Calu3 (cell line): ENCODE measurements around the gene DLX1. TPM values are rescaled to one million over a fixed set of nuclear protein-coding genes. Genes with fewer than 3 reads are reported as not detected.

Experiments
- BruUV-seq: library from RNA; stranded (reverse); fragments of 400-500 nt; replicated peaks from 2 replicates; lab custom pipeline; 2021; lab: Mats Ljungman, UMichigan
- CTCF ChIA-PET: fragments of 300-600 bp; sonication (Branson Sonifier 250); formaldehyde crosslinking; loops from one replicate; lab custom pipeline; 2022; ENCODE audit warnings: antibody characterized with exemption; lab: Charles Lee
- DNase-seq: peaks from one replicate; pipeline ENCODE4 v3.0.0; 2022
- H3K27ac Mint-ChIP-seq: one replicate; pipeline ENCODE4 v1.8.0; 2022; ENCODE audit warnings: mixed read lengths; ENCODE audit not compliant: unreplicated experiment
- H3K27me3 Mint-ChIP-seq: one replicate; pipeline ENCODE4 v1.8.0; 2022; ENCODE audit warnings: mixed read lengths; ENCODE audit not compliant: unreplicated experiment
- H3K36me3 Mint-ChIP-seq: one replicate; pipeline ENCODE4 v1.8.0; 2022; ENCODE audit warnings: mild to moderate bottlenecking, moderate library complexity, mixed read lengths; ENCODE audit not compliant: insufficient read depth, unreplicated experiment
- H3K4me1 Mint-ChIP-seq: one replicate; pipeline ENCODE4 v1.8.0; 2022; ENCODE audit warnings: mild to moderate bottlenecking, low read depth, mixed read lengths; ENCODE audit not compliant: unreplicated experiment
- H3K4me3 Mint-ChIP-seq: one replicate; pipeline ENCODE4 v1.8.0; 2022; ENCODE audit warnings: mild to moderate bottlenecking, low read depth, moderate library complexity, mixed read lengths; ENCODE audit not compliant: unreplicated experiment
- H3K9me3 Mint-ChIP-seq: one replicate; pipeline ENCODE4 v1.8.0; 2022; ENCODE audit warnings: low read depth, mixed read lengths; ENCODE audit not compliant: unreplicated experiment
- CTCF ChIP-seq: fragments of 200-600 bp; IDR thresholded peaks from one replicate; pipeline ENCODE4 v1.8.0; 2022; ENCODE audit warnings: antibody characterized with exemption; ENCODE audit not compliant: unreplicated experiment
- intact Hi-C: fragments of 100-400 bp; cut with micrococcal nuclease; formaldehyde crosslinking; loops from one replicate; pipeline ENCODE4 v1.10.0; 2022; ENCODE audit not compliant: unreplicated experiment
- total RNA-seq: library from RNA; stranded (reverse); gene quantifications from 2 replicates; pipeline ENCODE4 v1.2.3, GENCODE V29; 2022

The DLX1 gene
- total RNA-seq, 1 experiment from 2014 or later: not detected

- H3K27ac Mint-ChIP-seq: no peak overlapping the region
- H3K4me1 Mint-ChIP-seq: no peaks in the 10 kb centered on the region
- H3K27me3 Mint-ChIP-seq: no peaks in the 10 kb centered on the region
- intact Hi-C loops: no loop called here
- H3K36me3 Mint-ChIP-seq: no peaks in the 10 kb centered on the region
- BruUV-seq: no TSS peak
- no peak for DNase-seq
- H3K4me3 Mint-ChIP-seq: no peak overlapping the region
- H3K9me3 Mint-ChIP-seq: no peaks in the 10 kb centered on the region
- CTCF ChIA-PET: interaction anchor here (0.9 kb wide), 1 partner anchor 14 kb away, joined by 3 read pairs; no protein-coding TSS in a partner anchor
- TF ChIP-seq CTCF: no peak
These were observed 14.4 kb upstream of the DLX1 start for GRCh38 chr2:172070936-172071335.

- Mint-ChIP-seq H3K36me3 (no peaks in the 10 kb centered on the region), H3K27me3 (no peaks in the 10 kb centered on the region), H3K27ac (no peak overlapping the region), H3K4me1 (no peaks in the 10 kb centered on the region), H3K4me3 (no peak overlapping the region), H3K9me3 (no peaks in the 10 kb centered on the region)
- DNase-seq: no peak
- CTCF ChIA-PET: no interaction called here
- no peak for TF ChIP-seq CTCF
- intact Hi-C loops: no loop called here
- BruUV-seq: no TSS peak
These were observed 13.0 kb upstream of the DLX1 start for GRCh38 chr2:172072303-172072702.

- DNase-seq: no peak
- no peaks in the 10 kb centered on the region for H3K36me3 Mint-ChIP-seq
- CTCF ChIA-PET: no interaction called here
- H3K9me3 Mint-ChIP-seq: no peaks in the 10 kb centered on the region
- no peaks in the 10 kb centered on the region for H3K4me1 Mint-ChIP-seq
- TF ChIP-seq CTCF: no peak
- no peak overlapping the region for H3K4me3 Mint-ChIP-seq
- H3K27me3 Mint-ChIP-seq: no peaks in the 10 kb centered on the region
- no peak overlapping the region for H3K27ac Mint-ChIP-seq
- intact Hi-C loops: no loop called here
- BruUV-seq: no TSS peak
These were observed 12.6 kb upstream of the DLX1 start for GRCh38 chr2:172072706-172073105.

- intact Hi-C loops: no loop called here
- CTCF ChIA-PET: no interaction called here
- no TSS peak for BruUV-seq
- no peak for TF ChIP-seq CTCF
- Mint-ChIP-seq H3K4me3 (no peak overlapping the region), H3K27ac (no peak overlapping the region), H3K9me3 (no peaks in the 10 kb centered on the region), H3K36me3 (no peaks in the 10 kb centered on the region), H3K27me3 (no peaks in the 10 kb centered on the region), H3K4me1 (no peaks in the 10 kb centered on the region)
- DNase-seq: no peak
These were observed 11.8 kb upstream of the DLX1 start for GRCh38 chr2:172073518-172073917.
